Adrenal gland (tissue), 5 donors: ENCODE measurements around the gene CEACAM1.

Experiments
- CTCF ChIP-seq, 6 experiments: fragments of 450-650 bp in 4 of 6; fragments of 200-600 bp in 2 of 6; sonication (generic) in 1 of 6; IDR thresholded peaks; 1 replicate in 5 of 6; 2 replicates in 1 of 6; pipeline versions ENCODE4 v1.5.1 to v1.8.0; 2016 to 2021; ENCODE audit warnings: antibody characterized with exemption in 6 of 6, mild to moderate bottlenecking in 2 of 6, moderate library complexity in 1 of 6
- POLR2A ChIP-seq, 2 donors: fragments of 450-650 bp; IDR thresholded peaks; one replicate each; pipeline ENCODE4 v1.6.1; 2017; ENCODE audit warnings: antibody characterized with exemption in 2 of 2, mild to moderate bottlenecking in 2 of 2, moderate library complexity in 1 of 2
- donor health status: DM: no; HTN: no; CAD: no.

- TF ChIP-seq CTCF (IDR thresholded peaks at IDR 0.05) (no peak), POLR2A (IDR thresholded peaks at IDR 0.05) (no peak)
Observed at GRCh38 chr19:42515241-42515832, 12.9 kb downstream of the CEACAM1 start.
